SK-N-SH (cell line): Measurements from ENCODE around the gene RBP3.

Source experiments
- EP300 ChIP-seq, 2 experiments: IDR thresholded peaks; 2 replicates each; pipeline versions ENCODE4 v1.4.0 to v1.6.1; 2012; ENCODE audit warnings: borderline replicate concordance in 1 of 2, low read depth in 1 of 2, low read length in 1 of 2
- EZH2phosphoT487 ChIP-seq: fragments of 200-600 bp; sonication (generic); IDR thresholded peaks from 2 replicates; pipeline ENCODE4 v1.6.1; 2017; ENCODE audit warnings: low read depth, mixed run types, mild to moderate bottlenecking, antibody characterized with exemption, moderate library complexity, borderline replicate concordance
- GABPA ChIP-seq: IDR thresholded peaks from 2 replicates; pipeline ENCODE4 v1.4.0; 2012; ENCODE audit warnings: low read depth, mild to moderate bottlenecking
- POLR2AphosphoS5 ChIP-seq: IDR thresholded peaks from 2 replicates; pipeline ENCODE4 v1.6.1; 2012; ENCODE audit warnings: low read depth, low read length
- REST ChIP-seq: IDR thresholded peaks from 2 replicates; pipeline ENCODE4 v1.6.1; 2012; ENCODE audit warnings: mild to moderate bottlenecking, low read depth, low read length, moderate library complexity
- RFX5 ChIP-seq: IDR thresholded peaks from 2 replicates; pipeline ENCODE4 v1.6.1; 2012; ENCODE audit warnings: mild to moderate bottlenecking, improper control_type of control experiment, low read length
- SIN3A ChIP-seq: IDR thresholded peaks from 2 replicates; pipeline ENCODE4 v1.6.1; 2012; ENCODE audit warnings: low read depth, mild to moderate bottlenecking, low read length, moderate library complexity, borderline replicate concordance
- TF ChIP-seq, protein P1 (sequence below): fragments of 200-600 bp; sonication (generic); IDR thresholded peaks from 2 replicates; pipeline ENCODE4 v1.6.1; 2017; ENCODE audit warnings: antibody characterized with exemption, mild to moderate bottlenecking, moderate library complexity
- TF ChIP-seq, protein P2 (sequence below): IDR thresholded peaks from 2 replicates; pipeline ENCODE4 v1.4.0; 2012; ENCODE audit warnings: low read depth
- TF ChIP-seq, protein P3 (sequence below): fragments of 150-350 bp; IDR thresholded peaks from 2 replicates; pipeline ENCODE4 v1.6.1; 2016; ENCODE audit warnings: mild to moderate bottlenecking, low read depth, low read length

- TF ChIP-seq EZH2phosphoT487 (no peak), EP300 (IDR thresholded peaks at IDR 0.05; ENCODE audit: borderline replicate concordance in 1 of 2, low read depth in 1 of 2, low read length in 1 of 2) (no peak), RFX5 (no peak), SIN3A (no peak), POLR2AphosphoS5 (no peak), GABPA (no peak), REST (no peak)
- TF ChIP-seq, protein P1, sequence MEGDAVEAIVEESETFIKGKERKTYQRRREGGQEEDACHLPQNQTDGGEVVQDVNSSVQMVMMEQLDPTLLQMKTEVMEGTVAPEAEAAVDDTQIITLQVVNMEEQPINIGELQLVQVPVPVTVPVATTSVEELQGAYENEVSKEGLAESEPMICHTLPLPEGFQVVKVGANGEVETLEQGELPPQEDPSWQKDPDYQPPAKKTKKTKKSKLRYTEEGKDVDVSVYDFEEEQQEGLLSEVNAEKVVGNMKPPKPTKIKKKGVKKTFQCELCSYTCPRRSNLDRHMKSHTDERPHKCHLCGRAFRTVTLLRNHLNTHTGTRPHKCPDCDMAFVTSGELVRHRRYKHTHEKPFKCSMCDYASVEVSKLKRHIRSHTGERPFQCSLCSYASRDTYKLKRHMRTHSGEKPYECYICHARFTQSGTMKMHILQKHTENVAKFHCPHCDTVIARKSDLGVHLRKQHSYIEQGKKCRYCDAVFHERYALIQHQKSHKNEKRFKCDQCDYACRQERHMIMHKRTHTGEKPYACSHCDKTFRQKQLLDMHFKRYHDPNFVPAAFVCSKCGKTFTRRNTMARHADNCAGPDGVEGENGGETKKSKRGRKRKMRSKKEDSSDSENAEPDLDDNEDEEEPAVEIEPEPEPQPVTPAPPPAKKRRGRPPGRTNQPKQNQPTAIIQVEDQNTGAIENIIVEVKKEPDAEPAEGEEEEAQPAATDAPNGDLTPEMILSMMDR = no peak
- TF ChIP-seq, protein P2, sequence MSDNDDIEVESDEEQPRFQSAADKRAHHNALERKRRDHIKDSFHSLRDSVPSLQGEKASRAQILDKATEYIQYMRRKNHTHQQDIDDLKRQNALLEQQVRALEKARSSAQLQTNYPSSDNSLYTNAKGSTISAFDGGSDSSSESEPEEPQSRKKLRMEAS = no peak
- TF ChIP-seq, protein P3, sequence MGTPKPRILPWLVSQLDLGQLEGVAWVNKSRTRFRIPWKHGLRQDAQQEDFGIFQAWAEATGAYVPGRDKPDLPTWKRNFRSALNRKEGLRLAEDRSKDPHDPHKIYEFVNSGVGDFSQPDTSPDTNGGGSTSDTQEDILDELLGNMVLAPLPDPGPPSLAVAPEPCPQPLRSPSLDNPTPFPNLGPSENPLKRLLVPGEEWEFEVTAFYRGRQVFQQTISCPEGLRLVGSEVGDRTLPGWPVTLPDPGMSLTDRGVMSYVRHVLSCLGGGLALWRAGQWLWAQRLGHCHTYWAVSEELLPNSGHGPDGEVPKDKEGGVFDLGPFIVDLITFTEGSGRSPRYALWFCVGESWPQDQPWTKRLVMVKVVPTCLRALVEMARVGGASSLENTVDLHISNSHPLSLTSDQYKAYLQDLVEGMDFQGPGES = no peak
Measured at GRCh38 chr10:47397256-47397655, 49.1 kb downstream of the RBP3 start.
